Adrenal gland (tissue), 12 donors: ENCODE data around the gene RPS6KL1. TPM values are rescaled to one million over a fixed set of nuclear protein-coding genes. Genes with fewer than 3 reads are reported as not detected.

Experiments used
- DNase-seq, 7 donors: peaks; one replicate each; pipeline ENCODE4 v3.0.0-alpha.2; 2019 to 2020
- H3K27ac ChIP-seq, 5 donors: fragments of 200-600 bp; sonication (generic) in 4 of 5; 1 replicate in 3 of 5; 2 replicates in 2 of 5; pipeline versions ENCODE4 v1.5.1 to v1.8.0; 2016 to 2020; ENCODE audit warnings: mild to moderate bottlenecking in 1 of 5
- H3K27me3 ChIP-seq: fragments of 200-600 bp; 2 replicates; pipeline ENCODE4 v1.8.0; 2021
- H3K36me3 ChIP-seq, 2 donors: fragments of 200-600 bp; replicated peaks in 1 of 2; 1 replicate in 1 of 2; 2 replicates in 1 of 2; pipeline versions ENCODE4 v1.5.1 to v1.8.0; 2018 to 2022
- H3K4me1 ChIP-seq, 2 donors: fragments of 200-600 bp; replicated peaks in 1 of 2; 1 replicate in 1 of 2; 2 replicates in 1 of 2; pipeline versions ENCODE4 v1.5.1 to v1.8.0; 2018 to 2021
- H3K4me3 ChIP-seq, 4 donors: fragments of 200-600 bp; sonication (generic) in 3 of 4; one replicate each; pipeline ENCODE4 v1.5.1; 2016 to 2018
- H3K9me3 ChIP-seq, 3 donors: fragments of 200-600 bp; sonication (generic) in 1 of 3; replicated peaks in 1 of 3; 1 replicate in 2 of 3; 2 replicates in 1 of 3; pipeline versions ENCODE4 v1.5.1 to v1.8.0; 2016 to 2021
- CTCF ChIP-seq, 6 experiments: fragments of 450-650 bp in 4 of 6; fragments of 200-600 bp in 2 of 6; sonication (generic) in 1 of 6; IDR thresholded peaks; 1 replicate in 5 of 6; 2 replicates in 1 of 6; pipeline versions ENCODE4 v1.5.1 to v1.8.0; 2016 to 2021; ENCODE audit warnings: antibody characterized with exemption in 6 of 6, mild to moderate bottlenecking in 2 of 6, moderate library complexity in 1 of 6
- POLR2A ChIP-seq, 2 donors: fragments of 450-650 bp; IDR thresholded peaks; one replicate each; pipeline ENCODE4 v1.6.1; 2017; ENCODE audit warnings: antibody characterized with exemption in 2 of 2, mild to moderate bottlenecking in 2 of 2, moderate library complexity in 1 of 2
- WGBS, 4 donors: extraction: QIAGEN DNeasy Blood & Tissue Kit in 2 of 4; methylation state at CpG; one replicate each; pipeline versions ENCODE4 v1.1.5 to v1.1.7; 2013 to 2017; 5-methylcytosine and 5-hydroxymethylcytosine counted together
- intact Hi-C, 2 donors: fragments of 100-400 bp; cut with DNase I; formaldehyde crosslinking; loops; one replicate each; pipeline versions ENCODE4 v1.14.1 to v1.15.0; 2022 to 2023
- polyA plus RNA-seq, 3 donors: library from polyadenylated mRNA; stranded (reverse); fragments of 200-250 nt in 2 of 3; fragments of 350-450 nt in 1 of 3; fragmentation: Illumina TruSeq in 1 of 3; extraction: RNeasy Lipid Tissue Mini Kit (QIAGEN cat#74804) in 1 of 3; gene quantifications; one replicate each; pipeline ENCODE4 v1.2.3, GENCODE V29; 2013 to 2014
- total RNA-seq, 9 donors: library from RNA; depleted of rRNA in 4 of 9; stranded (reverse); fragments of >200 nt in 4 of 9; fragments of 120-200 nt in 1 of 9; fragmentation: NEBNext Ultra II Directional in 1 of 9; extraction: Animal tissue kit (Norgen Biotek cat#: 25700) in 1 of 9; gene quantifications; one replicate each; pipeline versions ENCODE4 v1.1.0 to v1.2.4, GENCODE V29; 2013 to 2023
- donor health status: healthy with polysubstance abuse.
- donor health status: Bipolar disorder and iron deficiency.
- donor health status: DM: yes; HTN: yes; CAD: no.
- donor health status: DM: no; HTN: no; CAD: no.
- donor health status: DM: no; HTN: no; CAD: no.
- donor health status: DM: yes; HTN: yes; CAD: no.

Gene RPS6KL1
- total and polyA plus RNA-seq, 12 donors: 2.0 to 28.2 (median 5.3) TPM

- Histone ChIP-seq H3K4me3 (no peak overlapping the region), H3K9me3 (no peaks in the 10 kb centered on the region), H3K27me3 (no peaks in the 10 kb centered on the region), H3K27ac (no peak overlapping the region), H3K36me3 (peaks cover 0 to 52% of the 10 kb centered on the region in 2 donors), H3K4me1 (peaks cover 0 to 6% of the 10 kb centered on the region in 2 donors)
- TF ChIP-seq POLR2A (IDR thresholded peaks at IDR 0.05): no peak
- no peak for TF ChIP-seq CTCF (IDR thresholded peaks at IDR 0.05)
- intact Hi-C loops: no loop called here
- no peak for DNase-seq
- 69 to 75% (median 71%) methylated on average over 7 to 10 of the region's 10 CpGs for WGBS, 4 donors
Measured at GRCh38 chr14:74902941-74903705, 19.9 kb downstream of the RPS6KL1 start.

GRCh38 chr14:74898694-74899093 lies 24.4 kb downstream of the RPS6KL1 start:
- intact Hi-C loops: no loop called here
- H3K4me3 ChIP-seq: no peak overlapping the region
- no peaks in the 10 kb centered on the region for H3K27me3 ChIP-seq
- no peak for TF ChIP-seq POLR2A (IDR thresholded peaks at IDR 0.05)
- no peak for TF ChIP-seq CTCF (IDR thresholded peaks at IDR 0.05)
- WGBS, 4 donors: 64 to 79% (median 71%) methylated on average over 5 of the region's 5 CpGs
- no peaks in the 10 kb centered on the region for H3K9me3 ChIP-seq
- peaks cover 8 to 14% of the 10 kb centered on the region in 2 donors for H3K4me1 ChIP-seq
- H3K36me3 ChIP-seq: peaks cover 0 to 95% of the 10 kb centered on the region in 2 donors
- no peak overlapping the region for H3K27ac ChIP-seq
- DNase-seq: no peak

GRCh38 chr14:74898083-74898482 lies 25.0 kb downstream of the RPS6KL1 start:
- Histone ChIP-seq H3K4me3 (no peak overlapping the region), H3K4me1 (peaks cover 8 to 14% of the 10 kb centered on the region in 2 donors), H3K27ac (no peak overlapping the region), H3K36me3 (peaks cover 0 to 99% of the 10 kb centered on the region in 2 donors), H3K27me3 (no peaks in the 10 kb centered on the region), H3K9me3 (no peaks in the 10 kb centered on the region)
- no peak for DNase-seq
- TF ChIP-seq CTCF (IDR thresholded peaks at IDR 0.05): no peak
- TF ChIP-seq POLR2A (IDR thresholded peaks at IDR 0.05): no peak
- intact Hi-C loops: no loop called here
- 60 to 97% (median 90%) methylated on average over 2 of the region's 2 CpGs for WGBS, 4 donors

- DNase-seq: no peak
- Histone ChIP-seq H3K27ac (peak overlapping the region in 1 of 5 donors; percentile 64), H3K9me3 (no peaks in the 10 kb centered on the region), H3K36me3 (peaks cover 0 to 99% of the 10 kb centered on the region in 2 donors), H3K27me3 (no peaks in the 10 kb centered on the region), H3K4me3 (no peak overlapping the region), H3K4me1 (peaks cover 8 to 14% of the 10 kb centered on the region in 2 donors)
- no peak for TF ChIP-seq CTCF (IDR thresholded peaks at IDR 0.05)
- no peak for TF ChIP-seq POLR2A (IDR thresholded peaks at IDR 0.05)
- 87 to 89% (median 88%) methylated on average over 4 of the region's 4 CpGs for WGBS, 4 donors
- intact Hi-C loops: no loop called here
Measured at GRCh38 chr14:74897642-74898041, 25.4 kb downstream of the RPS6KL1 start.
